NCI-H1417 treated with DMSO at 0.1 percent for 48 hours (cell line): ENCODE data around the gene CHAD.
"Not testable (repeated sequence)": the region's sequence is repeated elsewhere in the genome, so short reads cannot be mapped to it uniquely, and the experiment has no call there.

Source experiments
- DNase-seq: peaks from one replicate; lab custom pipeline; 2025; lab: John Stamatoyannopoulos, UW

CHAD gene

DNA sequence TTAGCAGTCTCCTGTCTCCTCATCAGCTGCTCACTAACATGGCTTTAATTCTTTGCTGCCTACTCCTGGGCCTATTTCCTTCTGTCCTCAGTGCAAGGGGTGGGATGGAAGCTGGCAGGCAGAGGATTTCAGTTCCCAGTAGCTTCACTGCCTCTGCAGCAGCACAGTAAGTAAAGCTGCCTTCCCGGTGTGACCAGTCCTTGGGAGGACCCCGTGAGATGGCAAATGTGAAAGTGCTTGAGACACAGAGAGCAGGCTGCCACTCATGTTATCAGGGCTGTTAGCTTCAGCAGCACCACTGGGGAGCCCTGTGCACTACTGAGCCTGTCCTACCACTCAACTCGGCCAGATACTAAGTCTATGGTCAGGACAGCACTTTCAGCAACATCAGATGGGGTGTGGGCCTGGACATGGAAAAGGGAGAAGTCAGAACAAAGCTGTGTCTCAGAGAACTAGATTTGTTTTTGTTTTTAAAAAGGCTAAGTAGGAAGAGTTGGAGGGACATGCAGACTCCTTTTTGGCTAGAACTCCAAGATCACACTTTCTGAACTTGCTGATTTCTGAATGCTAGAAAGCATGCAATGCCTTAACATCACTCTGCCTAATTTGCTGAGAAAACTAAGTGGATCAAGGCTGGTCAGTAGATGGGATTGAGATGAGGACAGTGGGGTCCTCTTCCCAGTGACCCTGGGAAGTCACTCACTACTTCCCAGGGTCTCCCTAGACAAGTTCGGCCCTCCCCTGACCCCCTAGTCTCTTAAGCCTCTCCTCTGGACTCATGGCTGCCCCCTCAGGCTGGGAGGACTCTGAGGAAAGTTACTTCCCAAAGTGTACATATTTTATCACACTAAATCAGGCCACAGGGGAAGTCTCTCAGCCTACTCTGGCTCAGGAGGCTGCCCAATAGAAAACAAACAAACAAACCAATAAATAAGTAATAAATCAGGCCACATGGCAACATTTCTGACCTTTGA is 41.6 kb downstream of the CHAD start:
- DNase-seq = no peak

DNA sequence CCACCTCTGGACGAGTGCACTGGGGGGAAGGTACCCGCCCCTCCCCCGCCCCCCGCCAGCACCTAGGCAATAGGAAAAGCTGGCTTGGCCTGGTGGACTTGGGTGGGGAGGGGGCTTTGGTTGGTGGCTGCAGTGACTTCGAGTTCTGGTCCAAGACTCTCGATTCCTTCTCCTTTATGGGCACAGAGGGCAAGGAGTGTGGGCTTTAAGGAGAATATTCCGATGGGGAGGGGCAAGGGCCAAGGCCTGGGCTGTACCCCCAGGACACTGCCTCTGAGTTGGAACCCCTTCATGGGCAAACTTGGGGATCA is 42.3 kb downstream of the CHAD start:
- no peak for DNase-seq

DNA sequence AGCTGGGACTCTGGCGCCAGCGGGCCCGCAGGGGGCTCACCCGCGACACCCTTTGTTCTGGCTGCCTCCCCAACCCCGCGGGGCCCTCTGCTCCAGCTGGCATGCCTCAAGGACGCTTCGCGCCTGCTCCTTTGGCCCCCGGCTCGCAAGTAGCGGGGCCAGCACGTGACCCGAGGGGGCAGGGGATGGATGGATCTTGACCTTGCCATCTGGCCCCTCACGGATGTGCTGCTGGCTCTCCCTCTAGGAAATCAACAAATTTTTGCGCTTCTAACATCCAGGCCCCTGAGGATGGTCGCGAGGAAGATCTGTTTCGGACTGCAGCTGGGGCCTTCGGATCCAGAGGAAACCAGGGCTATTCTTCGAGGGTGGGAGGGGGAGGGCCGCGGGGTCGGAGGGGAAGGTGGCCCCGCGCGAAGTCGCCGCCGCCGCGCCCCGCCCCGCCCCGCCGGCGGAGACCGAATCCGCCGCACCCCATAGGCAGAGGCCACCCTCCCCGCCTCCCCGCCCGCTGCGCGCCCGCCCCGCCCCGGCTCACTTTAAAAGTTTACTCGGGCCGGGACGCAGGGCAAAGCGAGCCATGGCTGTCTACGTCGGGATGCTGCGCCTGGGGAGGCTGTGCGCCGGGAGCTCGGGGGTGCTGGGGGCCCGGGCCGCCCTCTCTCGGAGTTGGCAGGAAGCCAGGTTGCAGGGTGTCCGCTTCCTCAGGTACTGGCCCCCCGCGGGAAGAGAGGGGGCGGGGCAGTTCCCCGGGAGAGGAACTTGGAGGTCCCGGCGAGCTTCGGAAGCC is 42.8 kb downstream of the CHAD start, which contains the start of gene ACSF2:
ACSF2 (plus strand) TSS at position 537 of the 790 bp plus-strand sequence; CDS start at position 581, 44 bp downstream.
- no peak for DNase-seq

DNA sequence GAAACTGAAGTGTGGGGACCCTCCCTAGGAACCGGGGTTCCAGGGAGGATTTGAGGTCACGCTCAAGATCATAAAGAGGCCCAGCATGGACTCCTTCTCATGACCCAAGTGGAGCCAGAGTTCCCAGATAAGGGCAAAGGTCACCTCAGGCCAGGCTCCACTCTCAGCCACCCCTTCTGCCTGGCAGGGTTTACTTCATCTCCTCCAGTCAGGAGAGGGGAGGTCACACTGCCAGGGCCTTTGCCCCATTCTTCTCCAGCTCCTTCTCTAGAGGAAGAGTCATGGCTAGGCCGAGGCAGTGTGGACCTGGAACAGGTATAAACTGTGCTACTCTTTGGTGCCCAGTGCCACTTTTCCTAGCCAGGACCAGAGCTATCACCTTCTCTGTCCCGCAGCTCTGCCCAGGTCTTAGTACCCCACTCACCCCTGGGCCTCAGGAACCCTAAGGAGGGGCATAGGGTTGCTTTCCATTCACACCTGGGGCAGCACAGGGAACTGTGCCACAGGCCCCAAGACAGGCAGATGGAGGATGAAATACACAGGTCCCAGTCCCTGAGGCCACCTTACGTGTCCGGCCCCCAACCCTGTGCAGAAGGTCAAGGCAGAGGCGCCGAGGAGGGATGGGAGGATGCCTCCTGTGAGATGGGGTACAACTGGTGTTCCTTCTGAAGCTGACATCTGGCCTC is 43.5 kb downstream of the CHAD start:
- DNase-seq = no peak

DNA sequence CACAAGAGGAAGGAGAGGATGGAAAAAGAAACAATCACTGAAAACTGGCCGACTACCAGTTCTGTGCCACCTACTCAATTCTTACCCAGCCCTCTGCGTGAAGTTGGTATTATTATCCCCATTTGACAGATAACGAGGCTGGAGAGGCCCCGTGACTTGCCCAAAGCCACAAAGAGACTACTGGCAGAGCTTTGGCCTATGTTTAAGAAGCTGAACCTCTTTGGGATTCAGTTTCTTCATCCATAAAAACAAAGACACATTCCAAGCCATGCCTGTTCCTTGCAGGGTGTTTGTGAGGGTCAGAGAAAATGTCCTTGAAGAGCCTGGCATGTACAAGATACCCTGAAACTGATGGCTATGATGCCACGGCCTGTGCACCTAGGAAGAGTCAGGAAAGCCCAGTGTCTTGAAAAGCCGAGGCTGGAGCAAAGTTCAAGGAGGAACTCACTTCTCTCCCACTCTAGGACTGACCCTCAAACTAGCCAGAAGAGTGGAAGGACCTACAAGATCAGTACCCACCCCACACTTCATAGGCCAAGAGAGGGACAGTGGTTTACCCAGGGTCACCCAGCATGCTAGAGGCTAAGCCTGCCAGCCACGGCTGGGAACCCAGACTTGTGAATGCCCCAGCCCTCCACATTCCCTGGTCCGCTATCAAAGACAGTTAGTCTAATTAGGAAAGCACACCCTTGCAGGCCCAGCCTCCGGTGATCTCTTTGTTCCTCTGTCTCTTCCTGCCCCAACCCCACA is 44.3 kb downstream of the CHAD start:
- no peak for DNase-seq

DNA sequence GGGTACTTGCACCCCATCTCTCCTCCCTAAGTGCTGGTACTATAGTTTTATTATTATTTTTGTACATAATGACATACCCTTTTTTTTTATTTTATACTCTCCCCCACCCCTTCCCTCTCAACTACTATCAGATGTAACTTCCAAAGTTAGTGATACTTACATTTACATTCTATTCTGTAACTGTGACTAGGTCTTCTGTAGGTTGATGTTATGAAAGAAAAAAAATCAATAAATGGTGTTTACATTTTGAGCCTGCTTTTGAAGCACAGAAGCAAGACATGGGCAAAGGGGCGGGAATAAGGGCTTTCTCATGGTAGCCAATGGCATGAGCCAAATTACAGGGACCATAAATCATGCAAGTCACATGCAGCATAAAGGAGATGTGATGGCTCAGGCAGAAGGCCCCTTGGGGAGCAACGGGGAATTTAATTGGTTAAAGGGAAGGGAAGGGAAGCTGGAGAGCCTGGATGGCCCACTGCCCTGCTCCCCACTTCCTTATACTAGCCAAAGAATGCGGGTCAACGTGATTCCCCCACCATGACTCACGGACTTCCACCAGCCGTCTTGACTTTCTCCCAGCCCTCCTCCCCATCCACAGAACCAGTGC is 45.0 kb downstream of the CHAD start:
- DNase-seq = no peak

DNA sequence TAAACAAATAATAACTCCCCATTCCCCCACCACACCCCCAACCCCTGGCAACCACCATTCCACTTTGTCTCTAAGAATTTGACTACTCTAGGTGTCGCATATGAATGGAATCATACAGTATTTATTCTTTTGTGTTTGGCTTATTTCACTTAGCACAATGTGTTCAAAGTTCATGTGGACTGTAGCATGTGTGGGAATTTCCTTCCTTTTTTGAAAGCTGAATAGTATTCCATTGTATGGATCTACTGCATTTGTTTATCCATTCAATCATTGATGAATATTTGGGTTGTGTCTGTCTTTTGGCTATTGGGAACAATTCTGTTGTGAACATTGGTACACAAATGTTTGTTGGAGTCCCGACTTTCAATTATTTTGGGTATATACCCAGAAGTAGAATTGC is 45.9 kb downstream of the CHAD start:
- no peak for DNase-seq

DNA sequence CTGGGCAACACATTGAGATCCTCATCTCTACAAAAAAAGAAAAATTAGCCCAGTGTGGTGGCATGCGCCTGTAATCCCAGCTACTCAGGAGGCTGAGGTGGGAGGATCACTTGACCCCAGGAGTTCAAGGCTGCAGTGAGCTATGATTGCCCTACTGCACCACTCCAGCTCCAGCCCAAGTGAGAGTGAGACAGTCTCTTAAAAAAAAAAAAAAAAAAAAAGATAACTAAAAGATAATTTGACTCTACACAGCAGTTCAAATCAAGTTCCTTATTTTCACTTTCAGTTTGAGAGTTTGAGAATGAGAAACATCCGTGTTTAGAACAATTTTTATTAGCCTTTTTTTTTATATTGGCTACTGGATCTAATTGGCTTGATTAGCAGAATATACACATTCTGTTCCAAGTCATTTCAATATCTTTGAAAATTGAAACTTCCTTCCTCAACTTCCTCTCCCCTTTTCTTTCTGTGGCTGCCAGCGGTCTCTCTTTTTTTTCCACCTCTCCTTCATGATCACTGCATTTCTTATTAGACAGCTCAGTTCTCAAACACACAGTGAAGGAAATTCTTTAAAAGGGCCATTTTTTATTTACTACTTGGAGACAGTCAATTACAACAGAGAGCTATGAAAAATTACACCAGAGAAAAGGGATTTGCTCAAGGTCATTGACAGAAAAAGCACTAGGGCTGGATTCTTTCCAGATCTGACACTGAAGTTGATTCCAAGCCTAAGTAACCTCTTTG is 47.2 kb downstream of the CHAD start:
- DNase-seq = no peak

DNA sequence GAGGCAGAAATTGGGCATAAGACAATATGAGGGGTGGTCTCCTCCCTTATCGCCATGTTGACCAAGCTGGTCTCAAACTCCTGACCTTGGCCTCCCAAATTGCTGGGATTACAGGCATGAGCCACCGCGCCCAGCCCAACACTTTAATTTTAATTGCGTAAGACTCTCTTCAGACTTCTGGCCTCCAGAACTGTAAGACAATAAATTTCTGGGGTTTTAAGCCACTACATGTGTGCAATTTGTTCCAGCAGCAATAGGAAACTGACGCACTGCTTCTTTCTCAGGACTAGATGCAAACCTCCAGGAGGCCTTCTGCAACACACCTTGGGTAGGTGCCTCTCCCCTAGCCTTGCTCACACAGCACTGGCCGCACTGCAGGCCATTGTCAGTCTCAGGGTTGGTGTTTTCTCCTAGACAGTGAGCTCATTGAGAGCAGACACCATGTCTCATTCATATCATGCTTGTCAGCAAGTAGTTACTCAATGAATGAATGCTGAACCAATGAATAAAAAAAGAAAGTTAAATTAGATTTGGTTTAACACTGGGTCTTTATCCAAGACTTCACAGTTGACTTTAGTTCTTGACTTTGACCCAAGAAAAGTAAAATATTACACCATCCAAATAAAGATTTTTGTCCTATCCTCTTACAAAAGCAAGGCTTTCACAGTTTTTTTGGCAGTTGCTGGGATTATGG is 48.1 kb downstream of the CHAD start:
- no peak for DNase-seq

DNA sequence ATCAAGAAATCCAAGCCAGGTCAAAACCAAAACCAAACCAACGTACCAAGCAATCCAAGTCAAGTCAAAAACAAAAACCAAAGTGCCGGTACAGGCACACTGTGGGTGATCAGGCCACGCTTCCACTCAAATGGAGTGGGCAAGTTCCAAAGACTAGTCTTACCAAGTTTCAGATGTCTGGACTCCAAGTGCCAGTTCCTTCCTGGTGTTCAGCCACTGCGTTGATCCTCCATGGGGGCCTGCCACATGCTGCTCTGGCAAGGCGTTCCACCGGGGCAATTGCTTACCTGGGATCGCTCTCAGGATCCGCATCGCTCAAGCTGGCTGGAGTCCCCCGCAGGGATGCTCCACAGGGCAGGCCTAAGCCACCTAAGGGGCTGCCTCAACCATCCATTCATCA is 49.1 kb downstream of the CHAD start:
- DNase-seq = not testable (repeated sequence)

DNA sequence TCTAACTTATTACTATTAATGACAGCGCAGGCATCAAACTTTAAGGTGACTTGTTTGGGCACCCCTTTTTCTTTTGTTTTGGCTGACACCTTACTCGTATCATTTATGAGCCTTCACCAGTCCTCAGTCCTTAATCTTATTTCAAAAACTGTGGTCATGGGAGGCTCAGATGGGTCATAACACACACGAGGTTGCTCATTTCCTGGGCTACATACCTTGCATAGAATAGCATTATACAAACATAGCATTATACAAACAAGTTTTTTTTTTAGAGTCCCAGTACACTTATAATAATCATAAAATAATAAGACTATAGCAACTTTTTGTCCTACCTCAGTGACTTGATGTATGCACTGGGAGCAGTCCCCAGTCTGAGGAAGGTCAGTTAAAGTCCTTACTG is 53.9 kb downstream of the CHAD start:
- no peak for DNase-seq
